Neural progenitor cell (in vitro differentiated cells): ENCODE measurements around the gene SFXN5.

Source experiments
- EZH2 ChIP-seq: fragments of 200-600 bp; sonication (generic); IDR thresholded peaks from 2 replicates; pipeline ENCODE4 v1.6.1; 2017; ENCODE audit warnings: antibody characterized with exemption, mild to moderate bottlenecking, moderate library complexity
- EZH2phosphoT487 ChIP-seq: fragments of 200-600 bp; sonication (generic); IDR thresholded peaks from 2 replicates; pipeline ENCODE4 v1.6.1; 2017; ENCODE audit warnings: antibody characterized with exemption
- TF ChIP-seq, protein P1 (sequence below): fragments of 200-600 bp; sonication (generic); IDR thresholded peaks from 2 replicates; pipeline ENCODE4 v1.5.1; 2017; ENCODE audit warnings: antibody characterized with exemption, mild to moderate bottlenecking

DNA sequence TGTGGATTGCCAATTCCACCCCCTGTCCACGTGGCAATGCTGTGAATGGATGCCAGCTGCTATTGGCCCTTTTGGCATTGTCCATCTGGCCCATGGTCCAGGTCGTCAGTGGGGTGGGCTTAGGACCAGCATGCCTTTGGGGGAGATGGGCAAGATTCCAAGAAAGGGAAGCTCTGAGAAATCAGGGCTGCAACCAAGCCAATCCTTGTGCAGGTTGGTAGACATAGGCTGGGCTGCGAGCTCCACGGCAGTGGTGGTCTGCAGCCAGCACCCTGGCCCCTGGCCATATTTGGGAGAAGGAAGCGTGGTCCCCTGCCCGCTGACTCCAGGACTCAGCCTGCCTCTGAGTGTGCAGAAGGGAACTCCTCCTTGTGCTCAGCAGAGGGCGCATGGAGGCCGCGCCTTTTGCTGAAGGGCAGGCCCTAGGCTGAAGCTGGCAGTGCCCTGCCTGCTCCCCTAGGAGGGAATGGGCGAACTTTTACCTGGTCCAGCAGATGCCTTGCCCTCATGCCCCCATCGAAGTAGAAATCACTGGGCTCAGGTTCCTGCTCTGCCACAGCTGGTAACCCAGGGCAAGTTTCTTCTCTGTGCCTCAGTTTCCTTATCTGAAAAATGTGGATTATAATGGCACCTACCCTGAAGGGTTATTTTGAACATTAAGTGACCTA is 178.9 kb downstream of the SFXN5 start:
- TF ChIP-seq, protein P1, sequence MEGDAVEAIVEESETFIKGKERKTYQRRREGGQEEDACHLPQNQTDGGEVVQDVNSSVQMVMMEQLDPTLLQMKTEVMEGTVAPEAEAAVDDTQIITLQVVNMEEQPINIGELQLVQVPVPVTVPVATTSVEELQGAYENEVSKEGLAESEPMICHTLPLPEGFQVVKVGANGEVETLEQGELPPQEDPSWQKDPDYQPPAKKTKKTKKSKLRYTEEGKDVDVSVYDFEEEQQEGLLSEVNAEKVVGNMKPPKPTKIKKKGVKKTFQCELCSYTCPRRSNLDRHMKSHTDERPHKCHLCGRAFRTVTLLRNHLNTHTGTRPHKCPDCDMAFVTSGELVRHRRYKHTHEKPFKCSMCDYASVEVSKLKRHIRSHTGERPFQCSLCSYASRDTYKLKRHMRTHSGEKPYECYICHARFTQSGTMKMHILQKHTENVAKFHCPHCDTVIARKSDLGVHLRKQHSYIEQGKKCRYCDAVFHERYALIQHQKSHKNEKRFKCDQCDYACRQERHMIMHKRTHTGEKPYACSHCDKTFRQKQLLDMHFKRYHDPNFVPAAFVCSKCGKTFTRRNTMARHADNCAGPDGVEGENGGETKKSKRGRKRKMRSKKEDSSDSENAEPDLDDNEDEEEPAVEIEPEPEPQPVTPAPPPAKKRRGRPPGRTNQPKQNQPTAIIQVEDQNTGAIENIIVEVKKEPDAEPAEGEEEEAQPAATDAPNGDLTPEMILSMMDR, result peak; percentile 78
- no peak for TF ChIP-seq EZH2
- no peak for TF ChIP-seq EZH2phosphoT487
